Caco-2 (cell line): Measurements from ENCODE around the gene FBXO46. TPM values are rescaled to one million over a fixed set of nuclear protein-coding genes. Genes with fewer than 3 reads are reported as not detected.

Experiments used
- BruUV-seq: library from RNA; stranded (reverse); fragments of 400-500 nt; replicated peaks from 2 replicates; lab custom pipeline; 2021; lab: Mats Ljungman, UMichigan
- CTCF ChIA-PET: fragments of 300-600 bp; sonication (Branson Sonifier 250); formaldehyde crosslinking; loops from one replicate; lab custom pipeline; 2022; ENCODE audit warnings: antibody characterized with exemption; lab: Charles Lee
- POLR2A ChIA-PET: fragments of 300-600 bp; sonication (Branson Sonifier 250); formaldehyde crosslinking; loops from one replicate; lab custom pipeline; 2022; ENCODE audit warnings: antibody characterized with exemption; lab: Charles Lee
- DNase-seq, 2 experiments: peaks; one replicate each; pipeline versions ENCODE4 v3.0.0 to v3.0.0-alpha.2; 2020 to 2022
- H3K27me3 ChIP-seq: replicated peaks from 2 replicates; pipeline ENCODE4 v1.6.0; 2011; ENCODE audit warnings: low read length; ENCODE audit not compliant: control insufficient read depth, insufficient read depth
- H3K36me3 ChIP-seq: 2 replicates; pipeline ENCODE4 v1.5.1; 2011; ENCODE audit warnings: low read length; ENCODE audit not compliant: control insufficient read depth, insufficient read depth
- H3K4me1 ChIP-seq: fragments of 250-450 bp; sonication (Bioruptor Pico); 2 replicates; pipeline ENCODE4 v1.5.1; 2020; ENCODE audit warnings: mild to moderate bottlenecking
- H3K4me3 ChIP-seq: 2 replicates; pipeline ENCODE4 v1.5.1; 2011; ENCODE audit warnings: low read depth, mild to moderate bottlenecking, control low read depth, low read length
- H3K9me3 ChIP-seq: fragments of 250-450 bp; sonication (Bioruptor Pico); 2 replicates; pipeline ENCODE4 v1.5.1; 2020; ENCODE audit warnings: mild to moderate bottlenecking, moderate library complexity
- H3K27ac Mint-ChIP-seq: one replicate; pipeline ENCODE4 v1.8.0; 2022; ENCODE audit warnings: mixed read lengths; ENCODE audit not compliant: unreplicated experiment
- H3K27me3 Mint-ChIP-seq: one replicate; pipeline ENCODE4 v1.8.0; 2022; ENCODE audit warnings: mixed read lengths; ENCODE audit not compliant: insufficient read depth, unreplicated experiment
- H3K36me3 Mint-ChIP-seq: one replicate; pipeline ENCODE4 v1.8.0; 2022; ENCODE audit warnings: mild to moderate bottlenecking, mixed read lengths; ENCODE audit not compliant: insufficient read depth, unreplicated experiment
- H3K4me1 Mint-ChIP-seq: one replicate; pipeline ENCODE4 v1.8.0; 2022; ENCODE audit warnings: low read depth, mixed read lengths; ENCODE audit not compliant: unreplicated experiment
- H3K4me3 Mint-ChIP-seq: one replicate; pipeline ENCODE4 v1.8.0; 2022; ENCODE audit warnings: mild to moderate bottlenecking, moderate library complexity, mixed read lengths; ENCODE audit not compliant: unreplicated experiment
- H3K9me3 Mint-ChIP-seq: one replicate; pipeline ENCODE4 v1.8.0; 2022; ENCODE audit warnings: mixed read lengths; ENCODE audit not compliant: unreplicated experiment
- CTCF ChIP-seq, 2 experiments: fragments of 200-600 bp in 1 of 2; IDR thresholded peaks; 1 replicate in 1 of 2; 2 replicates in 1 of 2; pipeline versions ENCODE4 v1.5.1 to v1.8.0; 2011 to 2022; ENCODE audit warnings: antibody characterized with exemption in 1 of 2, control low read depth in 1 of 2, inconsistent platforms in 1 of 2, low read depth in 1 of 2, low read length in 1 of 2, mild to moderate bottlenecking in 1 of 2, moderate library complexity in 1 of 2; ENCODE audit not compliant: insufficient read depth in 1 of 2, severe bottlenecking in 1 of 2, unreplicated experiment in 1 of 2
- intact Hi-C: fragments of 100-400 bp; cut with micrococcal nuclease; formaldehyde crosslinking; loops from one replicate; pipeline ENCODE4 v1.10.0; 2022; ENCODE audit not compliant: unreplicated experiment
- total RNA-seq: library from RNA; stranded (reverse); gene quantifications from 2 replicates; pipeline ENCODE4 v1.2.3, GENCODE V29; 2022

FBXO46 gene
- total RNA-seq, 1 experiment from 2014 or later, result 31.0 TPM

- Mint-ChIP-seq H3K27me3 (no peaks in the 10 kb centered on the region), H3K27ac (peak overlapping the region; percentile 9), H3K4me1 (peaks cover 18% of the 10 kb centered on the region), H3K9me3 (no peaks in the 10 kb centered on the region), H3K4me3 (peak overlapping the region; percentile 73), H3K36me3 (peaks cover 67% of the 10 kb centered on the region)
- DNase-seq, result peak; percentile 95
- H3K4me3 ChIP-seq, result peak overlapping the region; percentile 36
- H3K27me3 ChIP-seq, result no peaks in the 10 kb centered on the region
- BruUV-seq, result no TSS peak
- H3K9me3 ChIP-seq, result no peaks in the 10 kb centered on the region
- POLR2A ChIA-PET, result interaction anchor here (0.6 to 1.1 kb wide), 2 partner anchors 10 kb away, joined by 6 to 10 read pairs; partner anchors contain the start of gene SIX5
- H3K36me3 ChIP-seq, result no peaks in the 10 kb centered on the region
- intact Hi-C loops, result loop anchor here (1.0 kb wide), 1 partner anchor 9 kb away; no protein-coding TSS in a partner anchor
- CTCF ChIA-PET, result interaction anchor here (0.5 to 1.9 kb wide), 5 partner anchors 9 to 62 kb away, joined by 3 to 82 read pairs (median 4); partner anchors contain the start of genes DMWD and SIX5
- peaks cover 15% of the 10 kb centered on the region for H3K4me1 ChIP-seq
- peak; percentile 85 to 86 for TF ChIP-seq CTCF (IDR thresholded peaks at IDR 0.05; ENCODE audit: insufficient read depth in 1 of 2, low read depth in 1 of 2, low read length in 1 of 2, severe bottlenecking in 1 of 2, unreplicated experiment in 1 of 2)
Measured at GRCh38 chr19:45779231-45780145, 48.8 kb upstream of the FBXO46 start.

- peak overlapping the region; percentile 73 for H3K4me3 Mint-ChIP-seq
Measured at GRCh38 chr19:45778010-45778661, 47.4 kb upstream of the FBXO46 start.

More at GRCh38 chr19:45778010-45778661, 47.4 kb upstream of the FBXO46 start:
- no peak for DNase-seq
- Histone ChIP-seq H3K4me1 (peaks cover 14% of the 10 kb centered on the region), H3K9me3 (no peaks in the 10 kb centered on the region), H3K4me3 (no peak overlapping the region), H3K36me3 (no peaks in the 10 kb centered on the region), H3K27me3 (no peaks in the 10 kb centered on the region)
- intact Hi-C loops, result no loop called here
- BruUV-seq, result no TSS peak
- H3K36me3 Mint-ChIP-seq, result peaks cover 65% of the 10 kb centered on the region
- ChIA-PET CTCF (no interaction called here), POLR2A (no interaction called here)
- H3K27me3 Mint-ChIP-seq, result no peaks in the 10 kb centered on the region
- no peak for TF ChIP-seq CTCF (IDR thresholded peaks at IDR 0.05; ENCODE audit: insufficient read depth in 1 of 2, low read depth in 1 of 2, low read length in 1 of 2, severe bottlenecking in 1 of 2, unreplicated experiment in 1 of 2)
- H3K9me3 Mint-ChIP-seq, result no peaks in the 10 kb centered on the region
- peak overlapping the region; percentile 9 for H3K27ac Mint-ChIP-seq
- H3K4me1 Mint-ChIP-seq, result peaks cover 18% of the 10 kb centered on the region
